Natural killer cell treated with Interleukin-12 subunit alpha and Interleukin-12 subunit beta and Interleukin-15 and Interleukin-18, amount 100 ng/mL, for 72 hours (primary cell): ENCODE results near the gene KNTC1. TPM values are rescaled to one million over a fixed set of nuclear protein-coding genes. Genes with fewer than 3 reads are reported as not detected.
"Not testable (repeated sequence)": the region's sequence is repeated elsewhere in the genome, so short reads cannot be mapped to it uniquely, and the experiment has no call there.

Experiments
- ATAC-seq, 2 donors: fragments of 150-1000 bp; cut with Tn5 transposase in 1 of 2; sonication (Bioruptor Pico), chemical (Tn5 transposase) in 1 of 2; 2 replicates each; pipeline ENCODE4 v1.10.0; 2021
- DNase-seq: peaks from one replicate; pipeline ENCODE4 v3.0.0; 2022; ENCODE audit warnings: low spot score
- H3K27ac Mint-ChIP-seq, 2 donors: 1 replicate in 1 of 2; 2 replicates in 1 of 2; pipeline ENCODE4 v1.8.0; 2022; ENCODE audit warnings: mixed read lengths in 2 of 2, mild to moderate bottlenecking in 1 of 2, moderate library complexity in 1 of 2
- H3K27me3 Mint-ChIP-seq, 2 donors: 1 replicate in 1 of 2; 2 replicates in 1 of 2; pipeline ENCODE4 v1.8.0; 2022; ENCODE audit warnings: mixed read lengths in 2 of 2
- H3K36me3 Mint-ChIP-seq: one replicate; pipeline ENCODE4 v1.8.0; 2022; ENCODE audit warnings: mixed read lengths
- H3K4me1 Mint-ChIP-seq, 2 donors: 1 replicate in 1 of 2; 2 replicates in 1 of 2; pipeline ENCODE4 v1.8.0; 2022; ENCODE audit warnings: low read depth in 2 of 2, mixed read lengths in 2 of 2, mild to moderate bottlenecking in 1 of 2
- H3K4me3 Mint-ChIP-seq: one replicate; pipeline ENCODE4 v1.8.0; 2022; ENCODE audit warnings: mixed read lengths
- H3K9me3 Mint-ChIP-seq: 2 replicates; pipeline ENCODE4 v1.8.0; 2022; ENCODE audit warnings: mixed read lengths
- total RNA-seq, 2 donors: library from RNA; stranded (reverse); gene quantifications; one replicate each; pipeline ENCODE4 v1.2.3, GENCODE V29; 2022

The KNTC1 gene
- total RNA-seq, 2 donors from 2014 or later = 65.1 to 187 TPM

DNA sequence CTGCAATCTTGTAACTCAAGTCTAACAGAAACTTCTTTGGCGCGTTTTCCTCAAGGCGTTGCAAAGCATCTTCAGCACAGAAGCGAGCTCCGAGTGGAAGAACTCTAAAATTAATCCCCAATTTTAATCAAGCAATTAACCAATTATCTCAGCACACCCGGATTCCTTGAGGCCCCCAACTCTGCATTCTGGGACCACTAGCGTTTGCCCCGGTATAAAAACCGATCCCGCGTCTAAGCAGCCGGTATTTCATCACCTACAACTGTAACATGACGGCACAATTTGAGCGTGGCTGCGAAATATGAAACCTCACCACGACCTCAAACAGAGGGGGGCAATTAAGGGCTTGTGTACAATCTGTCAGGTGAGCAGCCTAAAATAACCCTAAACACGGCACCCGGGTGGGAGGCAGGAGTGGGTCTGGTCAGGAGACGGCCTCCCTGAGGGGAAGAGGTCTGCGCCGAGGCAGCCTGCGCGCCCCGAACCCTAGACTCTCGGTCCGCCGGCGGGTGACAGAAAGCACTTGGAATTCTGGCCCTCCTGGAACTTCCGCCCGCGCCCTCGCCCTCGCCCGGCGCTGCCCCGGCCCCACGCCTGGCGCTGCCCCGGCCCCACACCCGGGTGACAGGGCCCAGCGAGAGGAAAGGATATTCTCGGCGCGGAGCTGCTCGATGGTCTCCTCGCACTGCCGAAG, 26.9 kb upstream of the KNTC1 start:
- H3K9me3 Mint-ChIP-seq = no peaks in the 10 kb centered on the region

DNA sequence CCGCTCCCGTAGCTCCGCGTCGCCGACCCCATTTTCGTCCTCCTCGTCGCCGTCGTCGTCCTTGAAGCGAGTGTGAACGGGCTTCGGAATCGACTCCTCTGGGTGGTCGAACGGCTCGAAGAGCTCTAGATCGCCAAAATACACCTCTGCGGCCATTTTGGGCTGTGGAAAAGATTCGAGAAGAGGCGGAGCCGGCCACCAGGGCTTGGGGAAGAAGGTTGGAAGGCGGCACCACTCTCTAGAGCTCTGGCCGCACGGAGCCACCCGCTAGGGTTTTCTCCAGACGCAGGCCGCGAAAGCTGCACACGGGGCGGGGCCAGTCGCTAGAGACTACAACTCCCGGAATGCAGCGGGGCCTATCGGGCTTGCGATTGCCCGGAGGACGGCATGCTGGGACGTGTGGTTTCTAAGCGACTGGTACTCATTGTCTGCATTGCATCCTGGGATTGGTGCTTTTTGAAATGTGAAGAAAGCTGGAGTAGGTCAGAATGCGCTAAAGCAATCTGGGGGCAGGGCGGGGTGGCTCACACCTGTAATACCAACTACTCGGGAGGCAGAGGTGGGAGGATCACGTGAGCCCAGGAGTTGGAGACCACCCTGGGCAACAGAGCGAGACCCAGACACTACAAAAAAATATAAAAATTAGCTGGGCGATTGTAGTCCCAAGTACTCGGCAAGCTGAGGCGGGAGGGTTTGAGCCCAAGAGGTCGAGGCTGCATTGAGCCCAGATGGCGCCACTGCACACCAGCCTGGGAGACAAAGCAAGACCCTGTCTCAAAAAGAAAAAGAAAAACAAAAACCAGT, 26.2 kb upstream of the KNTC1 start, which contains the start of gene ZCCHC8:
Gene ZCCHC8, minus strand, starts transcription at position 248 of the 804 bp plus-strand sequence. Its CDS starts 92 bp downstream, at position 156.
- no peaks in the 10 kb centered on the region for H3K9me3 Mint-ChIP-seq
- ATAC-seq (peak; percentile 98 to 99), DNase-seq (peak; percentile 97)
- H3K27me3 Mint-ChIP-seq = no peaks in the 10 kb centered on the region
- peak within 1 kb of the TSS; percentile 92 to 97 for H3K27ac Mint-ChIP-seq
- H3K36me3 Mint-ChIP-seq = peaks cover 6% of the 10 kb centered on the region
- peaks cover 28 to 32% of the 10 kb centered on the region in 2 donors for H3K4me1 Mint-ChIP-seq
- H3K4me3 Mint-ChIP-seq = peak within 1 kb of the TSS; percentile 93

More for the DNA sequence above, 26.9 kb upstream of the KNTC1 start:
- H3K27me3 Mint-ChIP-seq = no peaks in the 10 kb centered on the region
- H3K4me1 Mint-ChIP-seq = peaks cover 28 to 29% of the 10 kb centered on the region in 2 donors
- peak; percentile 34 to 47 for ATAC-seq
- DNase-seq = peak; percentile 67
- peak overlapping the region; percentile 93 for H3K4me3 Mint-ChIP-seq
- H3K27ac Mint-ChIP-seq = peak overlapping the region; percentile 92 to 97
- peaks cover 7% of the 10 kb centered on the region for H3K36me3 Mint-ChIP-seq

DNA sequence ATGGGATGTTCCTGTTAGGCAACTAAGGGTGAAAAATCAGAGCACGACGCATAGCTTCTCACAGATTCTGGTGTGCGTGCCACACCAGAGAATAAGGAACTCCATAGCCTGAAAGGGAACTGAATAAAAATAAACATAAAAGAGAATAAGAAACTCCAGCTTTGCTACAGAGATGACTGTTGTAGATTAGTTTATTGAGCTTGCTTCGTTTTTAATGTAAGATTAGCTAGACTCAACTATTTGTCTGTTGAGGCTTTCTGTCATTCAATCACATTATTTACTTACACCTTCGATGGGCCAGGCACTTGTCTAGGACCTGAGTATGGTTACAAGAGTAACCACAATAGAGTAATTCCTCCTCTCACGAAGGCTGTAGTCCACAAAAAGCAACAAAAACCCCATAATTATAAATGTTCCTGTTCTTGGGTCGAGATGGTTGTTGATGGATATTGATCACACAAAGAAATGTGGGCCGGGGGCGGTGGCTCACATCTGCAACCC, 25.5 kb upstream of the KNTC1 start:
- Mint-ChIP-seq H3K27ac (peak overlapping the region; percentile 92 to 97), H3K4me3 (peak overlapping the region; percentile 93), H3K4me1 (peaks cover 33 to 37% of the 10 kb centered on the region in 2 donors), H3K27me3 (no peaks in the 10 kb centered on the region), H3K36me3 (peaks cover 12% of the 10 kb centered on the region), H3K9me3 (no peaks in the 10 kb centered on the region)
- ATAC-seq (no peak), DNase-seq (no peak)

DNA sequence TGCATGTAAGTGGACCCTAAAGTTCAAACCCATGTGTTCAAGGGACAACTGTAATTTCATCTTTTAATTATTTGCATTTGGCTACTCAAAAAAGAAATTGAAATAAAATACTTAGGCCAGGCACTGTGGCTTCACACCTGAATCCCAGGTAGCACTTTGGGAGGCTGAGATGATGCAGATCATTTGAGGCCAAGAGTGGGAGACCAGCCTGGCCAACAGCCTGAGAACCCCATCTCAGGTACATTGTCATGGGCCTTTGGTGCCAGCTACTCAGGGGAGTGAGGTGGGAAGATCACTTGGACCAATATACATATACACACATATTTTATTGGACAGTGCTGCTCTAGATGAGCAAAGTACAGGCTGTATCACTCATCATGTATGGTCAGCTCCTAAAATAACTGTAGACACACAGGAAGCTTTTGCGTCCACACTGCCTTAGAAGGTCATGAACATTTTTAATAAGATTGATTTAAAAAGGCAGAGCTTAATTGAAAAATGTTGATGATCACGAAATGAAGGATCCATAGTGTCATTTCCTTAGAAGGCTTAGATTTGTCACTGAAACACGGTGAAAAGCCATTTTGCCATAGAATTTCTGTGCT, 23.8 kb upstream of the KNTC1 start:
- no peak overlapping the region for H3K4me3 Mint-ChIP-seq
- peak overlapping the region; percentile 29 to 37 for H3K27ac Mint-ChIP-seq
- H3K27me3 Mint-ChIP-seq = no peaks in the 10 kb centered on the region
- peaks cover 33 to 37% of the 10 kb centered on the region in 2 donors for H3K4me1 Mint-ChIP-seq
- H3K9me3 Mint-ChIP-seq = no peaks in the 10 kb centered on the region
- no peak for DNase-seq
- no peak for ATAC-seq
- H3K36me3 Mint-ChIP-seq = peaks cover 14% of the 10 kb centered on the region

DNA sequence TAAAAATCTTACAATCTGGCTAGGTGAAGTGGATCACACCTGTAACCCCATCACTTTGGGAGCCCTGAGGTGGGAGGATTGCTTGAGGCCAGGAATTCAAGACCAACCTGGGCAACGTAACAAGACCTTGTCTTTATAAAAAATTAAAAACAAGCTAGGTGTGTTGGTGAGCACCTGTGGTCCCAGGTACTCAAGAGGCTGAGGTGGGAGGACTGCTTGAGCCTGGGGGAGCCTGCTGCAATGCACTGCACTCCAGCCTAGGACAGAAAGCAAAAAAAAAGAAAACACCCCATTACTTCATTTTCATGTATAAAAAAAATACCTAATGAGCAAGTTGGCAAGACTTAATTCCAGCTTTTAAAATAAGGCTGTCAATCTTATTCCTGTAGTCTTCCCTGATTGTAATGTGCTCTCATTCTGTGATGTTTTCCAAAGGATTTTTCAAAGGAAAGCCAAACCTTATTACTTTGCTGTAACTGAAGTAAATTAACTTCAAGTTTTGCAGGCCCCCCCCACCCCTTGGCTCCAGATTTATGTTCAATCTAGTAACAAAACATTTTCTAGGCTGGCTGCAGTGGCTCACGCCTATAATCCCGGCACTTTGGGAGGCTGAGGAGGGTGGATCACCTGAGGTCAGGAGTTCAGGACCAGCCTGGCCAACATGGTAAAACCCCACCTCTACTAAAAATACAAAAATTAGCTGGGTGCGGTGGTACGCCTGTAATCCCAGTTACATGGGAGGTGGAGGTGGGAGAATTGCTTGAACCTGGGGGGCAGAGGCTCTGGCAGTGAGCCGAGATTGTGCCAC, 23.1 kb upstream of the KNTC1 start:
- ATAC-seq (no peak), DNase-seq (no peak)
- H3K9me3 Mint-ChIP-seq = no peaks in the 10 kb centered on the region
- H3K4me1 Mint-ChIP-seq = peaks cover 27 to 33% of the 10 kb centered on the region in 2 donors
- H3K36me3 Mint-ChIP-seq = peaks cover 14% of the 10 kb centered on the region
- no peak overlapping the region for H3K4me3 Mint-ChIP-seq
- H3K27ac Mint-ChIP-seq = peak overlapping the region; percentile 29 to 37
- H3K27me3 Mint-ChIP-seq = no peaks in the 10 kb centered on the region

DNA sequence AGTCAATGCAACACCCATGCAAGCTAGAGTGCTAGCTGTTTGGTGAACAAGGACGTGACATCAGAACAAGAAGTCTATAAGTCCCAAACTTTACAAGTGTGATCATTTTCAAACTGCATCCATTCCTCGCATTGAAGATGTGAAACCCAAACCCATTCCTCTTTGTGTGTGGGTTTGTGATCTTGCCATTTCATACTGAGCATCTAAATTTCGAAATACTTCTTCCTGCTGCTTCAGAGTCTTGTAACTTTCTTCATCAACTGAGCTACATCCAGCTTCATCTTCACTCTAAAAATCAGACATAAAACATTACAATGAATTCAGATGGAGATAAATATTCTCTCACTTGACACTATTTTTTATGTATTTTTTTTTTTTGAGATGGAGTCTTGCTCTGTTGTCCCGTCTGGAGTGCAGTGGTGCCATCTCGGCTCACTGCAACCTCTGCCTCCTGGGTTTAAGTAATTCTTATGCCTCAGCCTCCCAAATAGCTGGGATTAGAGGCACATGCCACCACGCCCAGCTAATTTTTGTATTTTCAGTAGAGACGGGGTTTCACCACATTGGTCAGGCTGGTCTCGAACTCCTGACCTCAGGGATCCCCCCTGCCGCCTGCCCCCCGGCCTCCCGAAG, 21.5 kb upstream of the KNTC1 start:
- Mint-ChIP-seq H3K9me3 (no peaks in the 10 kb centered on the region), H3K4me3 (no peak overlapping the region), H3K27ac (peak overlapping the region; percentile 9 to 47), H3K27me3 (no peaks in the 10 kb centered on the region), H3K4me1 (peaks cover 21 to 26% of the 10 kb centered on the region in 2 donors), H3K36me3 (peaks cover 8% of the 10 kb centered on the region)
- no peak for DNase-seq
- no peak for ATAC-seq

DNA sequence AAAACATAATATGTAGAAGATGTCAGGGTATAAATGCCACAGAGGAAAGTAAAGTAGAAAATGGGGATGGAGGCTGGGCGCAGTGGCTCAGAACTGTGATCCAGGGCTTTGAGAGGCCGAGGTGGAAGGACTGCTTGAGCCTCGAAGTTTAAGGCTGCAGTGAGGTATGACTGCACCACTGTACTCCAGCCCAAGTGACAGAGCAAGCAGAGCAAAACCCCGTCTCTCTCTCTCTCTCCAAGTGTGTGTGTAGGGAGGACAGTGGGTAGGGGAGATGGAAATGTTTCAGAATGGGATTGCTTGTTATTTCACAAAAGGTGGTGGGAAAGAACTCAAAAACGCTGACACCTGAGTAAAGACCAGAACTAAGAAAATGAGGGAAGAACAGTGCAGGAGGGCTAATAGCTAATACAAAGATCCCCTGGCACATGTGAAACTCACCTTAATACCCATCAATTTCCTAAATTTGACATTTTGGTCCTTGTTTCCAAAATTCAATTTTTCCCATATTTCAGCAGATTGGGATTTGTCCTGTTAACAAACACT, 20.6 kb upstream of the KNTC1 start:
- Mint-ChIP-seq H3K27me3 (no peaks in the 10 kb centered on the region), H3K4me3 (no peak overlapping the region), H3K9me3 (no peaks in the 10 kb centered on the region), H3K27ac (peak overlapping the region; percentile 9 to 47), H3K36me3 (peaks cover 8% of the 10 kb centered on the region), H3K4me1 (peaks cover 13 to 17% of the 10 kb centered on the region in 2 donors)
- DNase-seq = no peak
- ATAC-seq = no peak

DNA sequence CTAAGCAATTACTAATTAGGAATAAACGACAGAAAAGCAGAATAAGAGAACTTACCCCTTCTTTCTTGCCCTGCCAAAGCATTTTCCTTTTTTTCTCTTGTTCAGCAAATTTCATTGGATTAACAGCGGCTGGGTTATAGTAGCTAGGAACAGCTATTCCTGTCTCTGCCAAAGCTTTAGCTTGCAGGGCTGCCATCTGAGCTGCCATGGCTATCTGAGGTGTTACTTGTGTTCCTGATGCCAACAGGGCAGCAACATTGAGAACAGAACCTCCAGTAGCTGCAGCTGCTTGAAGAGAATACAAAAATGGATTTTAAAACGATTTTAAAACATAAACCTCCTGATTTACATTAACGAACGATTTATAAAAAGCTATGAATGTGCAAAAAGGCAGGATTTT, 18.9 kb upstream of the KNTC1 start:
- Mint-ChIP-seq H3K4me1 (peaks cover 5 to 11% of the 10 kb centered on the region in 2 donors), H3K36me3 (peaks cover 15% of the 10 kb centered on the region), H3K4me3 (no peak overlapping the region), H3K27ac (no peak overlapping the region), H3K9me3 (no peaks in the 10 kb centered on the region), H3K27me3 (no peaks in the 10 kb centered on the region)
- DNase-seq (no peak), ATAC-seq (no peak)

DNA sequence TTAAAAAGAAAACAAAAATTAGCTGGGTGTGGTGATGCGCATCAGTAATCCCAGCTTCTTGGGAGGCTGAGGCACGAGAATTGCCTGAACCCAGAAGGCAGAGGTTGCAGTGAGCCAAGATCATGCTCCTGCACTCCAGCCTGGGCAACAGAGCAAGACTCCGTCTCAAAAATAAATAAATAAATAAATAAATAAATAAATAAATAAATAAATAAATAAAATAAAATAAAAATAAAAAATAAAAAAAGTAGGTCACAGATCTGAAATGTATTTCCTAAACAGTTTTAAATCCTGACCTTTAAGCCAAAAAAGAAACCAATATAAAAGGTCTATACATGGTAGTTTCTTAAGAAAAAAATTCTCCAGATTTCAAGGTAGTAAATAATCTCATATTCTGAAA, 14.0 kb upstream of the KNTC1 start:
- DNase-seq, H3K27ac Mint-ChIP-seq, ATAC-seq, H3K27me3 Mint-ChIP-seq, H3K4me3 Mint-ChIP-seq, H3K9me3 Mint-ChIP-seq: not testable (repeated sequence)
- H3K4me1 Mint-ChIP-seq = peaks cover 12 to 13% of the 10 kb centered on the region in 2 donors
- H3K36me3 Mint-ChIP-seq = peaks cover 32% of the 10 kb centered on the region

DNA sequence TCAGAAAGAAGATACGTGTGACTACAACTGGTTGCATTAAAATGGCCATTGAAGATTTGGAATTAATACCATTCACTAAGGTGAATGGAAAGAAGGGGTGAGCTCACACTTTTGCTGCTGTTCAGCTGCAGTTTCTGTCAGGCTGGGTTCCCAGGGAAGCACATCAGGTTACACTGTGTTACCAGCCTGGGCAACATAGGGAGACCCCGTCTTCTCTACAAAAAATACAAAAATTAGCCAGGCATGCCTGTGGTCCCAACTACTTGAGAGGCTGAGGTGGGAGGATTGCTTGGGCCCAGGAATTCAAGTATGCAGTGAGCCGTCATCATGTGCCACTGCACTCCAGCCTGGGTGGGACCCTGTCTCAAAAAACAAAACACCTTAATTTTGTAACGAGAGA, 13.4 kb upstream of the KNTC1 start:
- DNase-seq (no peak), ATAC-seq (no peak)
- Mint-ChIP-seq H3K4me3 (no peak overlapping the region), H3K27ac (no peak overlapping the region), H3K4me1 (peaks cover 14 to 15% of the 10 kb centered on the region in 2 donors), H3K27me3 (no peaks in the 10 kb centered on the region), H3K36me3 (peaks cover 33% of the 10 kb centered on the region), H3K9me3 (no peaks in the 10 kb centered on the region)

DNA sequence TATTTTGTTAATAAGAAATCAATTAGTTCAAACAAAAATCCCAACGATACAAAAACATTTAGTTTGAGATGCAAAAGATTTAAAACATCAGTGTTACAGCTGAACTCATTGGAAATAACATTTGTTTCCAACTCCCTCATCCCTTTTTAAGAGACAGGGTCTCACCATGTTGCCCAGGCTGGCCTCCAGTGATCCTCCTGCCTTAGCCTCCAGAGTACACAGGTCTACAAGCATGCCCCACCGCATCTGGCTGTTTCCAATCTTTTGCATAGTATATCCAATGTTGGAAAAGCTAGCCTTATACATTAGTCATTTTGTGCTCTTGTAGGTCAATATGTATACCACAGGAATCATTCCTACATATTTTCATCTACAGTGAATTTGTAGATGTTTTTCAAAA, 11.8 kb upstream of the KNTC1 start:
- Mint-ChIP-seq H3K4me3 (no peak overlapping the region), H3K27ac (no peak overlapping the region)

DNA sequence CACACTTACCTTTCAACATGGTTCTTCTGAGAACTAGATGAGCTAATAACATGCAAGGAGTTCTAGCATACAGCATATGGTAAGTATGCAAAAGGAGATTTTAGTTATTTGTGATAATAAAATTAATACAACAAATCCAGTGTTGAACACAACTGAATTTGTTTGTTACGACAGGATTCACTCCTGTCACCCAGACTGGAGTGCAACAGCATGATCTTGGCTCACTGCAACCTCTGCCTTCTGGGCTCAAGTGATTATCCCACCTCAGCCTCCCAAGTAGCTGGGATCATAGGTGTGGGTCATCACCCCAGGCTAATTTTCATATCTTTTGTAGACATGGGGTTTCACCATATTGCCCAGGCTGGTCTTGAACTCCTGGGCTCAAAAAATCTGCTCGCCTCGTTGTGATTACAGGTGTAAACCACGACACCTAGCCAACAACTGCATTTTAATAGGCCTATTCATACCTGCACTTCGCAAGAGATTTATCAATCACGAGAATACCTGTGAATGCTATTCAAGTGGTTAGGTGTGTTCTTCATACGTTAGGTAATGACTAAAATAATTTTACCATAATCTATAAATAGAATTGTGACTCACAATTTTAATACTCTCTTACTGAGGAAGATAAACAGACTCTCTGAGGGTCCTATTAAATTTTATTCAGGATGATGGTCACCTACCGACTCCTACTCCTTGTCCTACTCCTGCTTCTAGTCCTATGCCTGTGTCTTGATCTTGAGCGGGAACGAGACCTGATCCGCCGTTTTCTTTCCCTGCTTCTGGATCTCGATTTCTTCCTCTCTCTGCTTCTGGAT, 10.3 kb upstream of the KNTC1 start:
- H3K27me3 Mint-ChIP-seq = no peaks in the 10 kb centered on the region
- H3K4me1 Mint-ChIP-seq = peaks cover 31 to 37% of the 10 kb centered on the region in 2 donors
- H3K27ac Mint-ChIP-seq = peak overlapping the region; percentile 45 to 61
- H3K9me3 Mint-ChIP-seq = no peaks in the 10 kb centered on the region
- DNase-seq = no peak
- ATAC-seq = no peak
- peaks cover 59% of the 10 kb centered on the region for H3K36me3 Mint-ChIP-seq
- no peak overlapping the region for H3K4me3 Mint-ChIP-seq

More for the DNA sequence above, 11.8 kb upstream of the KNTC1 start:
- Mint-ChIP-seq H3K4me1 (peaks cover 24 to 28% of the 10 kb centered on the region in 2 donors), H3K27me3 (no peaks in the 10 kb centered on the region), H3K36me3 (peaks cover 47% of the 10 kb centered on the region), H3K9me3 (no peaks in the 10 kb centered on the region)
- ATAC-seq (no peak), DNase-seq (no peak)
